HepG2 (cell line): Measurements from ENCODE around the gene ASB16. TPM values are rescaled to one million over a fixed set of nuclear protein-coding genes. Genes with fewer than 3 reads are reported as not detected.
A peak's percentile ranks its signal among the peaks of the same experiment; 100 is the strongest.

ENCODE experiments used
- ARNT ChIP-seq: fragments of 450-650 bp; IDR thresholded peaks from 2 replicates; pipeline ENCODE4 v1.6.1; 2017
- FOSL2 ChIP-seq: sonication (generic); formaldehyde crosslinking; IDR thresholded peaks from 2 replicates; pipeline ENCODE4 v1.4.0; 2020; ENCODE audit warnings: missing genetic modification reagents
- FOXP4 ChIP-seq: sonication (generic); formaldehyde crosslinking; IDR thresholded peaks from 2 replicates; pipeline ENCODE4 v1.4.0; 2020; ENCODE audit warnings: missing genetic modification reagents
- JARID2 ChIP-seq: sonication (generic); formaldehyde crosslinking; IDR thresholded peaks from 2 replicates; pipeline ENCODE4 v1.8.1; 2023; ENCODE audit warnings: missing genetic modification reagents, inconsistent platforms; ENCODE audit not compliant: insufficient replicate concordance
- JUN ChIP-seq: sonication (generic); formaldehyde crosslinking; IDR thresholded peaks from 2 replicates; pipeline ENCODE4 v1.4.0; 2020; ENCODE audit warnings: mild to moderate bottlenecking, missing genetic modification reagents
- KDM3A ChIP-seq: IDR thresholded peaks from 2 replicates; pipeline ENCODE4 v1.6.1; 2018; ENCODE audit warnings: low read depth, missing compliant biosample characterization
- MED13 ChIP-seq: sonication (generic); formaldehyde crosslinking; IDR thresholded peaks from 2 replicates; pipeline ENCODE4 v1.5.0; 2020; ENCODE audit warnings: missing genetic modification reagents
- MIER3 ChIP-seq: IDR thresholded peaks from 2 replicates; pipeline ENCODE4 v1.6.1; 2016; ENCODE audit warnings: missing compliant biosample characterization, borderline replicate concordance
- SALL2 ChIP-seq: sonication (generic); formaldehyde crosslinking; IDR thresholded peaks from 2 replicates; pipeline ENCODE4 v1.8.1; 2023; ENCODE audit warnings: mild to moderate bottlenecking, missing genetic modification reagents, inconsistent platforms
- SOX13 ChIP-seq, 3 experiments: fragments of 450-650 bp in 1 of 3; sonication (generic) in 1 of 3; formaldehyde crosslinking in 1 of 3; IDR thresholded peaks in 2 of 3; conservative IDR thresholded peaks in 1 of 3; 2 replicates each; pipeline versions ENCODE4 v1.5.0 to v1.6.1; 2016 to 2020; ENCODE audit warnings: antibody characterized with exemption in 1 of 3, mild to moderate bottlenecking in 1 of 3, missing compliant biosample characterization in 1 of 3, missing genetic modification reagents in 1 of 3, moderate library complexity in 1 of 3
- TBL1XR1 ChIP-seq: fragments of 150-350 bp; IDR thresholded peaks from 2 replicates; pipeline ENCODE4 v1.6.1; 2014; ENCODE audit warnings: borderline replicate concordance, low read length; ENCODE audit not compliant: partially characterized antibody
- ZMAT3 ChIP-seq: sonication (generic); formaldehyde crosslinking; conservative IDR thresholded peaks from 2 replicates; pipeline ENCODE4 v1.7.0; 2021; ENCODE audit warnings: missing genetic modification reagents
- ZNF256 ChIP-seq: sonication (generic); formaldehyde crosslinking; conservative IDR thresholded peaks from 2 replicates; pipeline ENCODE4 v1.4.0; 2020; ENCODE audit warnings: missing genetic modification reagents
- ZNF335 ChIP-seq: sonication (generic); formaldehyde crosslinking; IDR thresholded peaks from 2 replicates; pipeline ENCODE4 v1.4.0; 2020; ENCODE audit warnings: missing genetic modification reagents
- ZNF501 ChIP-seq: sonication (generic); formaldehyde crosslinking; IDR thresholded peaks from 2 replicates; pipeline ENCODE4 v1.5.1; 2020; ENCODE audit warnings: mild to moderate bottlenecking, moderate library complexity, missing genetic modification reagents
- ZNF550 ChIP-seq: sonication (generic); formaldehyde crosslinking; IDR thresholded peaks from 2 replicates; pipeline ENCODE4 v1.4.0; 2020; ENCODE audit warnings: mild to moderate bottlenecking, missing genetic modification reagents, borderline replicate concordance
- ZNF678 ChIP-seq: sonication (generic); formaldehyde crosslinking; IDR thresholded peaks from 2 replicates; pipeline ENCODE4 v1.4.0; 2020; ENCODE audit warnings: mild to moderate bottlenecking, missing genetic modification reagents
- ZNF782 ChIP-seq: sonication (generic); formaldehyde crosslinking; IDR thresholded peaks from 2 replicates; pipeline ENCODE4 v1.4.0; 2020; ENCODE audit warnings: missing genetic modification reagents, mild to moderate bottlenecking, borderline replicate concordance
- polyA plus RNA-seq, 8 experiments: library from polyadenylated mRNA; depleted of rRNA in 3 of 8; stranded (reverse) in 7 of 8; unstranded in 1 of 8; fragments of >200 nt; fragmentation: Illumina TruSeq in 4 of 8; extraction: Trizol in 4 of 8; gene quantifications; 2 replicates each; pipeline versions ENCODE4 v1.2.1 to v1.2.3, GENCODE V29; 2011 to 2016; ENCODE audit warnings: low read depth in 4 of 8, missing spikeins in 1 of 8, mixed read lengths in 1 of 8; ENCODE audit not compliant: insufficient read depth in 1 of 8
- total RNA-seq, 5 experiments: library from RNA; depleted of rRNA; stranded (reverse); fragments of >200 nt; fragmentation: Illumina TruSeq; extraction: Trizol; gene quantifications; 2 replicates each; pipeline ENCODE4 v1.2.3, GENCODE V29; 2016; ENCODE audit warnings: low read depth in 1 of 5
- TF ChIP-seq, protein P1 (sequence below): IDR thresholded peaks from 2 replicates; pipeline ENCODE4 v1.6.1; 2016; ENCODE audit warnings: missing compliant biosample characterization, missing genetic modification reagents, borderline replicate concordance
- TF ChIP-seq, protein P2 (sequence below): IDR thresholded peaks from 2 replicates; pipeline ENCODE4 v1.4.0; 2020; ENCODE audit warnings: mild to moderate bottlenecking, missing genetic modification reagents
- TF ChIP-seq, protein P3 (sequence below): sonication (generic); formaldehyde crosslinking; IDR thresholded peaks from 2 replicates; pipeline ENCODE4 v1.4.0; 2020; ENCODE audit warnings: missing genetic modification reagents, borderline replicate concordance

Gene ASB16
- total and polyA plus RNA-seq, 2 of the 13 experiments (the other 11 are each of a cell fraction or from before 2014, with no cell fraction given), result 0.07 TPM; not detected in 1

GRCh38 chr17:44133918-44134476 lies 36.5 kb upstream of the ASB16 start (continued):
- TF ChIP-seq ZNF678 (peak; percentile 52; the same call in 1 of the 2 replicates), TBL1XR1 (no peak), JUN (CRISPR knock-in tag) (peak; percentile 70; the same call in 1 of the 2 replicates), ZNF501 (peak; percentile 84; the same call in 1 of the 2 replicates), ZNF335 (no peak), KDM3A (0 out of 2 replicates have a peak, but pooled peaks have one; percentile 59), MED13 (CRISPR knock-in tag) (no peak), SOX13 (IDR thresholded peaks at IDR 0.05) (peak; percentile 9; the same call in 1 of the 2 replicates), SOX13 (CRISPR knock-in tag; conservative IDR thresholded peaks at IDR 0.05 in 1 of 2, IDR thresholded peaks at IDR 0.05 in 1 of 2) (peak in 1 of 2 experiments; percentile 74; a peak in 2 of 4 replicates), ZNF256 (CRISPR knock-in tag) (no peak), SALL2 (CRISPR knock-in tag) (no peak), FOSL2 (CRISPR knock-in tag) (peak; percentile 51), ARNT (no peak), FOXP4 (CRISPR knock-in tag) (no peak), ZNF782 (CRISPR knock-in tag) (no peak), ZMAT3 (CRISPR knock-in tag) (peak; percentile 94), JARID2 (CRISPR knock-in tag) (no peak), ZNF550 (CRISPR knock-in tag) (0 out of 2 replicates have a peak, but pooled peaks have one; percentile 66), MIER3 (peak; percentile 89; the same call in 1 of the 2 replicates)
- TF ChIP-seq, protein P1, sequence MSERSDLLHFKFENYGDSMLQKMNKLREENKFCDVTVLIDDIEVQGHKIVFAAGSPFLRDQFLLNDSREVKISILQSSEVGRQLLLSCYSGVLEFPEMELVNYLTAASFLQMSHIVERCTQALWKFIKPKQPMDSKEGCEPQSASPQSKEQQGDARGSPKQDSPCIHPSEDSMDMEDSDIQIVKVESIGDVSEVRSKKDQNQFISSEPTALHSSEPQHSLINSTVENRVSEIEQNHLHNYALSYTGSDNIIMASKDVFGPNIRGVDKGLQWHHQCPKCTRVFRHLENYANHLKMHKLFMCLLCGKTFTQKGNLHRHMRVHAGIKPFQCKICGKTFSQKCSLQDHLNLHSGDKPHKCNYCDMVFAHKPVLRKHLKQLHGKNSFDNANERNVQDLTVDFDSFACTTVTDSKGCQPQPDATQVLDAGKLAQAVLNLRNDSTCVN (CRISPR knock-in tag), result peak; percentile 80
- TF ChIP-seq, protein P2, sequence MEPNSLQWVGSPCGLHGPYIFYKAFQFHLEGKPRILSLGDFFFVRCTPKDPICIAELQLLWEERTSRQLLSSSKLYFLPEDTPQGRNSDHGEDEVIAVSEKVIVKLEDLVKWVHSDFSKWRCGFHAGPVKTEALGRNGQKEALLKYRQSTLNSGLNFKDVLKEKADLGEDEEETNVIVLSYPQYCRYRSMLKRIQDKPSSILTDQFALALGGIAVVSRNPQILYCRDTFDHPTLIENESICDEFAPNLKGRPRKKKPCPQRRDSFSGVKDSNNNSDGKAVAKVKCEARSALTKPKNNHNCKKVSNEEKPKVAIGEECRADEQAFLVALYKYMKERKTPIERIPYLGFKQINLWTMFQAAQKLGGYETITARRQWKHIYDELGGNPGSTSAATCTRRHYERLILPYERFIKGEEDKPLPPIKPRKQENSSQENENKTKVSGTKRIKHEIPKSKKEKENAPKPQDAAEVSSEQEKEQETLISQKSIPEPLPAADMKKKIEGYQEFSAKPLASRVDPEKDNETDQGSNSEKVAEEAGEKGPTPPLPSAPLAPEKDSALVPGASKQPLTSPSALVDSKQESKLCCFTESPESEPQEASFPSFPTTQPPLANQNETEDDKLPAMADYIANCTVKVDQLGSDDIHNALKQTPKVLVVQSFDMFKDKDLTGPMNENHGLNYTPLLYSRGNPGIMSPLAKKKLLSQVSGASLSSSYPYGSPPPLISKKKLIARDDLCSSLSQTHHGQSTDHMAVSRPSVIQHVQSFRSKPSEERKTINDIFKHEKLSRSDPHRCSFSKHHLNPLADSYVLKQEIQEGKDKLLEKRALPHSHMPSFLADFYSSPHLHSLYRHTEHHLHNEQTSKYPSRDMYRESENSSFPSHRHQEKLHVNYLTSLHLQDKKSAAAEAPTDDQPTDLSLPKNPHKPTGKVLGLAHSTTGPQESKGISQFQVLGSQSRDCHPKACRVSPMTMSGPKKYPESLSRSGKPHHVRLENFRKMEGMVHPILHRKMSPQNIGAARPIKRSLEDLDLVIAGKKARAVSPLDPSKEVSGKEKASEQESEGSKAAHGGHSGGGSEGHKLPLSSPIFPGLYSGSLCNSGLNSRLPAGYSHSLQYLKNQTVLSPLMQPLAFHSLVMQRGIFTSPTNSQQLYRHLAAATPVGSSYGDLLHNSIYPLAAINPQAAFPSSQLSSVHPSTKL (CRISPR knock-in tag), result peak; percentile 90
- TF ChIP-seq, protein P3, sequence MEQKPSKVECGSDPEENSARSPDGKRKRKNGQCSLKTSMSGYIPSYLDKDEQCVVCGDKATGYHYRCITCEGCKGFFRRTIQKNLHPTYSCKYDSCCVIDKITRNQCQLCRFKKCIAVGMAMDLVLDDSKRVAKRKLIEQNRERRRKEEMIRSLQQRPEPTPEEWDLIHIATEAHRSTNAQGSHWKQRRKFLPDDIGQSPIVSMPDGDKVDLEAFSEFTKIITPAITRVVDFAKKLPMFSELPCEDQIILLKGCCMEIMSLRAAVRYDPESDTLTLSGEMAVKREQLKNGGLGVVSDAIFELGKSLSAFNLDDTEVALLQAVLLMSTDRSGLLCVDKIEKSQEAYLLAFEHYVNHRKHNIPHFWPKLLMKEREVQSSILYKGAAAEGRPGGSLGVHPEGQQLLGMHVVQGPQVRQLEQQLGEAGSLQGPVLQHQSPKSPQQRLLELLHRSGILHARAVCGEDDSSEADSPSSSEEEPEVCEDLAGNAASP (CRISPR knock-in tag), result peak; percentile 24; the same call in 1 of the 2 replicates
